K562 (cell line): ENCODE measurements around the gene F11R. TPM values are rescaled to one million over a fixed set of nuclear protein-coding genes. Genes with fewer than 3 reads are reported as not detected.

ENCODE experiments used
- MCM5 ChIP-seq: fragments of 450-650 bp; IDR thresholded peaks from 2 replicates; pipeline ENCODE4 v1.6.1; 2016; ENCODE audit warnings: low read depth
- POLR2AphosphoS5 ChIP-seq: IDR thresholded peaks from 2 replicates; pipeline ENCODE4 v1.6.1; 2011; ENCODE audit warnings: mild to moderate bottlenecking, low read depth, low read length, moderate library complexity; ENCODE audit not compliant: control insufficient read depth, insufficient read depth
- ZBTB40 ChIP-seq, 2 experiments: fragments of 450-650 bp in 1 of 2; sonication (generic) in 1 of 2; formaldehyde crosslinking in 1 of 2; IDR thresholded peaks; 2 replicates each; pipeline versions ENCODE4 v1.7.1 to v1.9.0; 2016 to 2022; ENCODE audit warnings: inconsistent platforms in 1 of 2, mild to moderate bottlenecking in 1 of 2, missing genetic modification reagents in 1 of 2
- ZNF41 ChIP-seq: fragments of 250-450 bp; sonication (Bioruptor Pico); conservative IDR thresholded peaks from 2 replicates; pipeline ENCODE4 v1.4.0; 2020; ENCODE audit warnings: mild to moderate bottlenecking
- polyA plus RNA-seq, 8 experiments: library from polyadenylated mRNA; depleted of rRNA in 4 of 8; stranded (reverse) in 5 of 8; unstranded in 3 of 8; fragments of >200 nt; fragmentation: Nextera tagmentation in 2 of 8; fragmentation: Illumina TruSeq in 1 of 8; extraction: Ambion mirVana in 2 of 8; extraction: Trizol in 1 of 8; gene quantifications; 2 replicates each; pipeline versions ENCODE4 v1.2.1 to v1.2.3, GENCODE V29; 2011 to 2014; ENCODE audit warnings: inconsistent platforms in 1 of 8, missing spikeins in 1 of 8
- total RNA-seq, 7 experiments: library from RNA; depleted of rRNA in 6 of 7; stranded (reverse); fragments of >200 nt in 6 of 7; fragmentation: Illumina TruSeq in 2 of 7; extraction: Trizol in 2 of 7; gene quantifications; 2 replicates each; pipeline versions ENCODE4 v1.2.1 to v1.2.3, GENCODE V29; 2011 to 2021; ENCODE audit warnings: low replicate concordance in 1 of 7

The F11R gene
- total and polyA plus RNA-seq, 9 of the 15 experiments (the other 6 are each of a cell fraction or from before 2014, with no cell fraction given), result 27.4 to 187 (median 52.5) TPM

- no peak for TF ChIP-seq ZBTB40 (IDR thresholded peaks at IDR 0.05)
- TF ChIP-seq ZBTB40 (CRISPR knock-in tag; IDR thresholded peaks at IDR 0.05), result no peak
- no peak for TF ChIP-seq ZNF41 (CRISPR knock-in tag)
- no peak for TF ChIP-seq MCM5
- no peak for TF ChIP-seq POLR2AphosphoS5
These were observed 12.8 kb upstream of the F11R start (continued) for GRCh38 chr1:161033751-161034150.
